Lower leg skin (tissue), 3 donors: Measurements from ENCODE around the gene UQCRH.
A peak's percentile ranks its signal among the peaks of the same experiment; 100 is the strongest.

ENCODE experiments used
- CTCF ChIP-seq, 3 donors: fragments of 450-650 bp; IDR thresholded peaks; one replicate each; pipeline ENCODE4 v1.5.1; 2016; ENCODE audit warnings: antibody characterized with exemption in 3 of 3, mild to moderate bottlenecking in 3 of 3, moderate library complexity in 2 of 3
- POLR2A ChIP-seq, 2 donors: fragments of 450-650 bp; IDR thresholded peaks; one replicate each; pipeline ENCODE4 v1.6.1; 2016 to 2017; ENCODE audit warnings: antibody characterized with exemption in 2 of 2, mild to moderate bottlenecking in 1 of 2, moderate library complexity in 1 of 2

- TF ChIP-seq CTCF (IDR thresholded peaks at IDR 0.05) (peak in 1 of 3 donors; percentile 41), POLR2A (IDR thresholded peaks at IDR 0.05) (peak in 1 of 2 donors; percentile 19)
Measured at GRCh38 chr1:46340404-46341221, 37.1 kb downstream of the UQCRH start, which contains the start of gene NSUN4.
